Endothelial cell of umbilical vein (primary cell): ENCODE data around the gene CHEK2. TPM values are rescaled to one million over a fixed set of nuclear protein-coding genes. Genes with fewer than 3 reads are reported as not detected.
"Not testable (repeated sequence)": the region's sequence is repeated elsewhere in the genome, so short reads cannot be mapped to it uniquely, and the experiment has no call there.

ENCODE experiments used
- BruUV-seq: library from RNA; stranded (reverse); fragments of 400-500 nt; replicated peaks from 2 replicates; lab custom pipeline; 2021; lab: Mats Ljungman, UMichigan
- CTCF ChIA-PET: fragments of 300-600, 350-600 bp; sonication (Branson Sonifier 250); formaldehyde crosslinking; loops from one replicate; lab custom pipeline; 2021; ENCODE audit warnings: antibody characterized with exemption, inconsistent platforms; lab: Charles Lee
- POLR2A ChIA-PET: fragments of 300-600, 350-600 bp; sonication (Branson Sonifier 250); formaldehyde crosslinking; loops from one replicate; lab custom pipeline; 2021; ENCODE audit warnings: antibody characterized with exemption, inconsistent platforms; lab: Charles Lee
- DNase-seq: peaks from one replicate; pipeline ENCODE4 v3.0.0-alpha.2; 2011; ENCODE audit warnings: low read depth, low spot score
- FAIRE-seq: peaks from 2 replicates; lab custom pipeline; 2011; peaks lifted over from hg19 to GRCh38; lab: Jason Lieb, UNC
- H2AFZ ChIP-seq: 2 replicates; pipeline ENCODE4 v1.6.0; 2012; ENCODE audit warnings: low read depth, low read length, control low read depth, inconsistent platforms
- H3K27ac ChIP-seq: 2 replicates; pipeline ENCODE4 v1.5.1; 2011; ENCODE audit warnings: low read depth, mild to moderate bottlenecking, control low read depth, low read length, moderate library complexity; ENCODE audit not compliant: insufficient read depth
- H3K27me3 ChIP-seq, 2 experiments: 2 replicates each; pipeline versions ENCODE4 v1.6.0 to v1.6.1; 2011; ENCODE audit warnings: low read length in 2 of 2, mixed read lengths in 1 of 2; ENCODE audit not compliant: control insufficient read depth in 2 of 2, insufficient read depth in 2 of 2
- H3K36me3 ChIP-seq, 2 experiments: 2 replicates in 1 of 2; 3 replicates in 1 of 2; pipeline ENCODE4 v1.5.1; 2011; ENCODE audit warnings: low read length in 2 of 2, mild to moderate bottlenecking in 1 of 2, moderate library complexity in 1 of 2; ENCODE audit not compliant: control insufficient read depth in 2 of 2, insufficient read depth in 2 of 2; ENCODE audit errors: extremely low read depth in 1 of 2
- H3K4me1 ChIP-seq: 3 replicates; pipeline ENCODE4 v1.5.1; 2011; ENCODE audit warnings: mild to moderate bottlenecking, low read length; ENCODE audit not compliant: control insufficient read depth, insufficient read depth; ENCODE audit errors: extremely low read depth
- H3K4me2 ChIP-seq: 2 replicates; pipeline ENCODE4 v1.6.1; 2011; ENCODE audit warnings: low read length, control low read depth, mixed read lengths; ENCODE audit not compliant: insufficient read depth
- H3K4me3 ChIP-seq, 3 experiments: fragments of 200-600 bp in 1 of 3; sonication (generic), shearing (Covaris generic) in 1 of 3; replicated peaks in 1 of 3; 2 replicates each; pipeline ENCODE4 v1.5.1; 2011 to 2016; ENCODE audit warnings: control low read depth in 3 of 3, low read length in 3 of 3, mild to moderate bottlenecking in 2 of 3, inconsistent platforms in 1 of 3, low read depth in 1 of 3, moderate library complexity in 1 of 3; ENCODE audit not compliant: insufficient read depth in 1 of 3
- H3K79me2 ChIP-seq: 2 replicates; pipeline ENCODE4 v1.6.0; 2012; ENCODE audit warnings: low read length, inconsistent platforms; ENCODE audit not compliant: control insufficient read depth, insufficient read depth
- H3K9ac ChIP-seq: replicated peaks from 2 replicates; pipeline ENCODE3; 2011; ENCODE audit warnings: low read length, control low read depth; ENCODE audit not compliant: insufficient read depth; ENCODE audit errors: extremely low read depth
- H3K9me1 ChIP-seq: replicated peaks from 3 replicates; pipeline ENCODE4 v1.6.0; 2011; ENCODE audit warnings: mild to moderate bottlenecking, low read length; ENCODE audit not compliant: control insufficient read depth, insufficient read depth; ENCODE audit errors: extremely low read depth
- H3K9me3 ChIP-seq: replicated peaks from 2 replicates; pipeline ENCODE4 v1.5.1; 2012; ENCODE audit warnings: low read length, inconsistent platforms; ENCODE audit not compliant: control insufficient read depth, insufficient read depth
- H4K20me1 ChIP-seq: replicated peaks from 2 replicates; pipeline ENCODE3; 2011; ENCODE audit warnings: mild to moderate bottlenecking, low read length; ENCODE audit not compliant: control insufficient read depth, insufficient read depth; ENCODE audit errors: extremely low read depth
- POLR2AphosphoS5 ChIP-seq: IDR thresholded peaks from 2 replicates; pipeline ENCODE4 v1.6.1; 2012; ENCODE audit warnings: low read depth, mild to moderate bottlenecking, control low read depth, low read length, moderate library complexity; ENCODE audit not compliant: insufficient read depth
- dilution Hi-C: fragments of 300-500 bp; cut with MboI; formaldehyde crosslinking; loops from one replicate; pipeline ENCODE4 v1.15.0; 2019; ENCODE audit warnings: low sequenced_read_pairs; ENCODE audit not compliant: extremely low pct_ligation_motif_present
- intact Hi-C: fragments of 100-400 bp; cut with micrococcal nuclease; formaldehyde crosslinking; loops from one replicate; pipeline ENCODE4 v1.10.0; 2022
- polyA plus RNA-seq, 4 experiments: library from polyadenylated mRNA; depleted of rRNA in 3 of 4; stranded (reverse) in 3 of 4; unstranded in 1 of 4; fragments of >200 nt; gene quantifications; 2 replicates each; pipeline versions ENCODE4 v1.2.1 to v1.2.3, GENCODE V29; 2011 to 2012; ENCODE audit warnings: missing spikeins in 1 of 4
- total RNA-seq: library from RNA; stranded (reverse); gene quantifications from 2 replicates; pipeline ENCODE4 v1.2.3, GENCODE V29; 2021

The CHEK2 gene
- total and polyA plus RNA-seq, 2 donors (not counting 3 experiments of a cell fraction or from before 2014, with no cell fraction given), result 24.6 to 24.9 TPM

- Histone ChIP-seq H2AFZ (peak within 1 kb of the TSS; percentile 97), H3K27ac (peak within 1 kb of the TSS; percentile 67), H3K4me2 (peak within 1 kb of the TSS; percentile 54), H3K79me2 (peaks cover 14% of the 10 kb centered on the region), H3K9ac (peak within 1 kb of the TSS; percentile 83), H3K4me3 (peak within 1 kb of the TSS; percentile 63 to 82 (median 77))
- CTCF ChIA-PET, result interaction anchor here (0.8 to 2.1 kb wide), 4 partner anchors 30 to 93 kb away, joined by 3 to 6 read pairs (median 6); partner anchors contain the start of gene CCDC117
- H4K20me1 ChIP-seq, dilution Hi-C loops, H3K9me1 ChIP-seq, H3K4me1 ChIP-seq, H3K27me3 ChIP-seq, H3K36me3 ChIP-seq, H3K9me3 ChIP-seq: not testable (repeated sequence)
- TF ChIP-seq POLR2AphosphoS5, result peak; percentile 61
- BruUV-seq, result TSS peak; percentile 39
- POLR2A ChIA-PET, result interaction anchor here (1.0 to 1.3 kb wide), 2 partner anchors 71 to 120 kb away, joined by 3 to 5 read pairs; partner anchors contain the start of gene XBP1
- peak; percentile 64 for FAIRE-seq
- intact Hi-C loops, result loop anchor here (1.0 to 2.0 kb wide), 3 partner anchors 31 to 93 kb away; partner anchors contain the start of gene CCDC117
- peak; percentile 76 for DNase-seq
Measured at GRCh38 chr22:28679611-28680287, 61.9 kb downstream of the CHEK2 start, which contains the start of gene TTC28. Gene TTC28, minus strand, starts transcription at chr22:28679840. Its CDS starts 117 bp downstream, at chr22:28679723.

- ChIA-PET POLR2A (interaction anchor here (0.5 to 1.3 kb wide), 3 partner anchors 72 to 127 kb away, joined by 3 to 5 read pairs (median 3); partner anchors contain the start of gene XBP1), CTCF (interaction anchor here (0.8 to 2.1 kb wide), 5 partner anchors 31 to 94 kb away, joined by 3 to 6 read pairs (median 5); partner anchors contain the start of gene CCDC117)
- peak overlapping the region; percentile 54 for H3K4me2 ChIP-seq
- H3K9me3 ChIP-seq, BruUV-seq, H4K20me1 ChIP-seq, FAIRE-seq, H3K4me1 ChIP-seq, H3K36me3 ChIP-seq, H3K27me3 ChIP-seq, H3K9me1 ChIP-seq, dilution Hi-C loops: not testable (repeated sequence)
- H3K4me3 ChIP-seq, result peak overlapping the region; percentile 63 to 82 (median 77)
- intact Hi-C loops, result loop anchor here (1.0 to 2.0 kb wide), 3 partner anchors 31 to 94 kb away; partner anchors contain the start of gene CCDC117
- H3K27ac ChIP-seq, result peak overlapping the region; percentile 67
- H3K9ac ChIP-seq, result peak overlapping the region; percentile 83
- H2AFZ ChIP-seq, result peak overlapping the region; percentile 90
- H3K79me2 ChIP-seq, result peaks cover 14% of the 10 kb centered on the region
- DNase-seq, result peak; percentile 26
Measured at GRCh38 chr22:28678778-28679610, 62.6 kb downstream of the CHEK2 start.

GRCh38 chr22:28678170-28678569 lies 63.5 kb downstream of the CHEK2 start:
- H4K20me1 ChIP-seq, H3K4me3 ChIP-seq, dilution Hi-C loops, H3K27ac ChIP-seq, H3K9ac ChIP-seq, H3K9me1 ChIP-seq, H3K9me3 ChIP-seq, H3K4me1 ChIP-seq, FAIRE-seq, DNase-seq, H3K27me3 ChIP-seq, H3K36me3 ChIP-seq, H2AFZ ChIP-seq: not testable (repeated sequence)
- POLR2A ChIA-PET, result interaction anchor here (0.5 kb wide), 1 partner anchor 128 kb away, joined by 3 read pairs; no protein-coding TSS in a partner anchor
- peak overlapping the region; percentile 50 for H3K4me2 ChIP-seq
- CTCF ChIA-PET, result interaction anchor here (1.6 to 2.1 kb wide), 2 partner anchors 31 to 94 kb away, joined by 4 to 6 read pairs; partner anchors contain the start of gene CCDC117
- TSS peak; percentile 30 for BruUV-seq
- peaks cover 17% of the 10 kb centered on the region for H3K79me2 ChIP-seq
- intact Hi-C loops, result loop anchor here (2.0 kb wide), 2 partner anchors 73 to 95 kb away; partner anchors contain the start of gene CCDC117
